K562 (cell line): Measurements from ENCODE around the gene HKDC1. TPM values are rescaled to one million over a fixed set of nuclear protein-coding genes. Genes with fewer than 3 reads are reported as not detected.

ENCODE experiments used
- BACH1 ChIP-seq: fragments of 200-800 bp; sonication (Bioruptor generic); IDR thresholded peaks from 2 replicates; pipeline ENCODE4 v1.6.1; 2016; ENCODE audit warnings: missing genetic modification characterization, missing compliant biosample characterization
- BDP1 ChIP-seq: IDR thresholded peaks from 3 replicates; pipeline ENCODE4 v1.6.1; 2011; ENCODE audit not compliant: insufficient read length, insufficient read depth
- CREBBP ChIP-seq: IDR thresholded peaks from one replicate; pipeline ENCODE4 v1.6.1; 2012; ENCODE audit warnings: low read depth, mild to moderate bottlenecking, control low read depth, inconsistent platforms, low read length
- FOXA3 ChIP-seq, 2 experiments: fragments of 450-650 bp in 1 of 2; sonication (generic) in 1 of 2; formaldehyde crosslinking; IDR thresholded peaks in 1 of 2; conservative IDR thresholded peaks in 1 of 2; 2 replicates each; pipeline versions ENCODE4 v1.4.0 to v1.8.0; 2020 to 2022; ENCODE audit warnings: mild to moderate bottlenecking in 2 of 2, missing genetic modification reagents in 1 of 2
- HDAC2 ChIP-seq: fragments of 450-650 bp; IDR thresholded peaks from 2 replicates; pipeline ENCODE4 v1.6.1; 2016; ENCODE audit warnings: mild to moderate bottlenecking
- NUFIP1 ChIP-seq: fragments of 450-650 bp; IDR thresholded peaks from 2 replicates; pipeline ENCODE4 v1.6.1; 2018; ENCODE audit not compliant: partially characterized antibody
- SAFB ChIP-seq: fragments of 200-400 bp; formaldehyde crosslinking; IDR thresholded peaks from 2 replicates; pipeline ENCODE4 v1.6.1; 2017; ENCODE audit warnings: low read depth, low read length, borderline replicate concordance
- SETDB1 ChIP-seq: IDR thresholded peaks from one replicate; pipeline ENCODE4 v1.6.1; 2012; ENCODE audit warnings: low read length, control low read depth, inconsistent platforms
- SMAD4 ChIP-seq: fragments of 250-450 bp; sonication (Bioruptor Pico); conservative IDR thresholded peaks from 2 replicates; pipeline ENCODE4 v1.8.0; 2021; ENCODE audit warnings: inconsistent platforms, mild to moderate bottlenecking, moderate library complexity
- SMC3 ChIP-seq: conservative IDR thresholded peaks from 2 replicates; pipeline ENCODE4 v1.6.1; 2011; ENCODE audit warnings: low read depth, low read length, improper control_type of control experiment; ENCODE audit not compliant: insufficient read depth
- TEAD1 ChIP-seq, 2 experiments: fragments of 450-650 bp in 1 of 2; sonication (generic) in 1 of 2; formaldehyde crosslinking; IDR thresholded peaks; 2 replicates each; pipeline versions ENCODE4 v1.4.0 to v1.8.0; 2020 to 2022; ENCODE audit warnings: mild to moderate bottlenecking in 2 of 2, missing genetic modification reagents in 1 of 2
- ZNF143 ChIP-seq: sonication (generic); formaldehyde crosslinking; IDR thresholded peaks from 2 replicates; pipeline ENCODE4 v1.9.0; 2022; ENCODE audit warnings: mild to moderate bottlenecking, missing genetic modification reagents
- ZNF311 ChIP-seq: fragments of 250-450 bp; sonication (Bioruptor Pico); IDR thresholded peaks from 2 replicates; pipeline ENCODE4 v1.4.0; 2020; ENCODE audit warnings: mild to moderate bottlenecking, moderate library complexity
- ZNF324 ChIP-seq: fragments of 250-450 bp; sonication (Bioruptor Pico); IDR thresholded peaks from 2 replicates; pipeline ENCODE4 v1.4.0; 2020; ENCODE audit warnings: mild to moderate bottlenecking
- ZNF696 ChIP-seq: fragments of 250-450 bp; sonication (Bioruptor Pico); conservative IDR thresholded peaks from 2 replicates; pipeline ENCODE4 v1.4.0; 2020; ENCODE audit warnings: mild to moderate bottlenecking, moderate library complexity
- ZNF79 ChIP-seq: fragments of 250-450 bp; sonication (Bioruptor Pico); IDR thresholded peaks from 2 replicates; pipeline ENCODE4 v1.4.0; 2020; ENCODE audit warnings: low read depth, mild to moderate bottlenecking, moderate library complexity
- polyA plus RNA-seq, 8 experiments: library from polyadenylated mRNA; depleted of rRNA in 4 of 8; stranded (reverse) in 5 of 8; unstranded in 3 of 8; fragments of >200 nt; fragmentation: Nextera tagmentation in 2 of 8; fragmentation: Illumina TruSeq in 1 of 8; extraction: Ambion mirVana in 2 of 8; extraction: Trizol in 1 of 8; gene quantifications; 2 replicates each; pipeline versions ENCODE4 v1.2.1 to v1.2.3, GENCODE V29; 2011 to 2014; ENCODE audit warnings: inconsistent platforms in 1 of 8, missing spikeins in 1 of 8
- total RNA-seq, 7 experiments: library from RNA; depleted of rRNA in 6 of 7; stranded (reverse); fragments of >200 nt in 6 of 7; fragmentation: Illumina TruSeq in 2 of 7; extraction: Trizol in 2 of 7; gene quantifications; 2 replicates each; pipeline versions ENCODE4 v1.2.1 to v1.2.3, GENCODE V29; 2011 to 2021; ENCODE audit warnings: low replicate concordance in 1 of 7
- TF ChIP-seq, protein P1 (sequence below): fragments of 200-800 bp; sonication (Bioruptor generic); IDR thresholded peaks from 2 replicates; pipeline ENCODE4 v1.6.1; 2017; ENCODE audit warnings: missing genetic modification characterization, missing compliant biosample characterization
- TF ChIP-seq, protein P2 (sequence below): sonication (generic); formaldehyde crosslinking; IDR thresholded peaks from 2 replicates; pipeline ENCODE4 v1.8.1; 2022; ENCODE audit warnings: missing genetic modification reagents
- TF ChIP-seq, protein P3 (sequence below), 2 experiments: fragments of 200-800 bp in 1 of 2; sonication (Bioruptor generic) in 1 of 2; sonication (generic) in 1 of 2; formaldehyde crosslinking in 1 of 2; IDR thresholded peaks in 1 of 2; conservative IDR thresholded peaks in 1 of 2; 2 replicates each; pipeline versions ENCODE4 v1.5.0 to v1.6.1; 2016 to 2020; ENCODE audit warnings: missing compliant biosample characterization in 1 of 2, missing genetic modification characterization in 1 of 2, missing genetic modification reagents in 1 of 2
- TF ChIP-seq, protein P4 (sequence below): fragments of 450-650 bp; IDR thresholded peaks from one replicate; pipeline ENCODE4 v1.6.1; 2018; ENCODE audit warnings: mild to moderate bottlenecking, moderate library complexity; ENCODE audit not compliant: partially characterized antibody

HKDC1 gene
- total and polyA plus RNA-seq, 9 of the 15 experiments (the other 6 are each of a cell fraction or from before 2014, with no cell fraction given), result 0.04 to 0.22 (median 0.11) TPM; not detected in 5

DNA sequence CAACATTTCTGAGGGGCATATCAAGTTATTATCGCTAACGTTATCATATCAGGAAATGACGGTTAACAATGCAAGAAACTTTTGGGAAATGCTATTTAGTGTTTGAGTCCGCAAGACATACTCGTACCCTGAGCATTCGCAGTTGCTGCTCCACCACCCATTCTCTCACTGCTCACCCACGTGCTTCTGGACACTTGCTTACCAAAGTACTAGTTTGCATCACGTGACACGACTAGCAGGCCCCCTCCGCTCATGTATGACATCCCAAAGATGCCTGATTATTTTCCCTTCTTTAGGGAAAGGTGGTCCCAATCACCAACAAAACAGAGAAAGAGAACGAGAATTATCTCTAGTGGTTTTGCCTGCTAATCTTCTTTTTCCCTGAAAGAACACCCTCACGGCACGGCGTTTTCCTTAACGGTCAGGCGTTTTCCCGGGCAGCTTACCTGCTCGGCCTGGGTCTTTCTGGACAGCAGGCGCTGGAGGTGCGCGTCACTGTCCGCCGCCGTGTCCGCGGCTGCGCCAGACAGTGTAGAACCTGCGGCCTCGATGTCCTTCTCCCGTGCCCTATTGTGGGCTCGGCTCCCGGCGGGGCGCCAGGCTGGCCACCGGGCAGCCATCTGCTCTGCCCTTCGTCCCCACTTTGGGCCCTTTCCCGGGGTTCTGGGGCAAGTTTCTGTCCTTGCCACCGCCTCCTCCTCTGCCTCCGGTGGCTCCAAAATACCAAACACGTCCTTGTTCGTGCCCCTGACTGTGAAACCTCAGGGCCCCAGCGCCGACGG is 40.2 kb upstream of the HKDC1 start, which contains the start of gene SUPV3L1 (continued):
- TF ChIP-seq, protein P1, sequence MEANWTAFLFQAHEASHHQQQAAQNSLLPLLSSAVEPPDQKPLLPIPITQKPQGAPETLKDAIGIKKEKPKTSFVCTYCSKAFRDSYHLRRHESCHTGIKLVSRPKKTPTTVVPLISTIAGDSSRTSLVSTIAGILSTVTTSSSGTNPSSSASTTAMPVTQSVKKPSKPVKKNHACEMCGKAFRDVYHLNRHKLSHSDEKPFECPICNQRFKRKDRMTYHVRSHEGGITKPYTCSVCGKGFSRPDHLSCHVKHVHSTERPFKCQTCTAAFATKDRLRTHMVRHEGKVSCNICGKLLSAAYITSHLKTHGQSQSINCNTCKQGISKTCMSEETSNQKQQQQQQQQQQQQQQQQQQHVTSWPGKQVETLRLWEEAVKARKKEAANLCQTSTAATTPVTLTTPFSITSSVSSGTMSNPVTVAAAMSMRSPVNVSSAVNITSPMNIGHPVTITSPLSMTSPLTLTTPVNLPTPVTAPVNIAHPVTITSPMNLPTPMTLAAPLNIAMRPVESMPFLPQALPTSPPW (CRISPR knock-in tag), result peak; percentile 63
- peak; percentile 13; the same call in 1 of the 2 replicates for TF ChIP-seq ZNF79
- TF ChIP-seq SMC3, result no peak
- TF ChIP-seq HDAC2, result peak; percentile 96
- TF ChIP-seq BACH1 (tag), result peak; percentile 90; the same call in 1 of the 2 replicates
- TF ChIP-seq, protein P2, sequence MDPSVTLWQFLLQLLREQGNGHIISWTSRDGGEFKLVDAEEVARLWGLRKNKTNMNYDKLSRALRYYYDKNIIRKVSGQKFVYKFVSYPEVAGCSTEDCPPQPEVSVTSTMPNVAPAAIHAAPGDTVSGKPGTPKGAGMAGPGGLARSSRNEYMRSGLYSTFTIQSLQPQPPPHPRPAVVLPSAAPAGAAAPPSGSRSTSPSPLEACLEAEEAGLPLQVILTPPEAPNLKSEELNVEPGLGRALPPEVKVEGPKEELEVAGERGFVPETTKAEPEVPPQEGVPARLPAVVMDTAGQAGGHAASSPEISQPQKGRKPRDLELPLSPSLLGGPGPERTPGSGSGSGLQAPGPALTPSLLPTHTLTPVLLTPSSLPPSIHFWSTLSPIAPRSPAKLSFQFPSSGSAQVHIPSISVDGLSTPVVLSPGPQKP (CRISPR knock-in tag), result no peak
- TF ChIP-seq NUFIP1, result peak; percentile 77
- TF ChIP-seq ZNF696 (CRISPR knock-in tag), result no peak
- no peak; the same call in none of the 2 replicates for TF ChIP-seq SMAD4
- TF ChIP-seq TEAD1 (CRISPR knock-in tag; IDR thresholded peaks at IDR 0.05), result peak; percentile 68 to 73
- TF ChIP-seq SETDB1, result no peak
- TF ChIP-seq, protein P3, sequence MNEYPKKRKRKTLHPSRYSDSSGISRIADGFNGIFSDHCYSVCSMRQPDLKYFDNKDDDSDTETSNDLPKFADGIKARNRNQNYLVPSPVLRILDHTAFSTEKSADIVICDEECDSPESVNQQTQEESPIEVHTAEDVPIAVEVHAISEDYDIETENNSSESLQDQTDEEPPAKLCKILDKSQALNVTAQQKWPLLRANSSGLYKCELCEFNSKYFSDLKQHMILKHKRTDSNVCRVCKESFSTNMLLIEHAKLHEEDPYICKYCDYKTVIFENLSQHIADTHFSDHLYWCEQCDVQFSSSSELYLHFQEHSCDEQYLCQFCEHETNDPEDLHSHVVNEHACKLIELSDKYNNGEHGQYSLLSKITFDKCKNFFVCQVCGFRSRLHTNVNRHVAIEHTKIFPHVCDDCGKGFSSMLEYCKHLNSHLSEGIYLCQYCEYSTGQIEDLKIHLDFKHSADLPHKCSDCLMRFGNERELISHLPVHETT (CRISPR knock-in tag; conservative IDR thresholded peaks at IDR 0.05 in 1 of 2, IDR thresholded peaks at IDR 0.05 in 1 of 2), result peak in 1 of 2 experiments; percentile 88; a peak in 2 of 4 replicates
- TF ChIP-seq BDP1, result no peak
- TF ChIP-seq CREBBP, result no peak
- peak; percentile 21; the same call in 1 of the 2 replicates for TF ChIP-seq ZNF311 (CRISPR knock-in tag)
- TF ChIP-seq, protein P4, sequence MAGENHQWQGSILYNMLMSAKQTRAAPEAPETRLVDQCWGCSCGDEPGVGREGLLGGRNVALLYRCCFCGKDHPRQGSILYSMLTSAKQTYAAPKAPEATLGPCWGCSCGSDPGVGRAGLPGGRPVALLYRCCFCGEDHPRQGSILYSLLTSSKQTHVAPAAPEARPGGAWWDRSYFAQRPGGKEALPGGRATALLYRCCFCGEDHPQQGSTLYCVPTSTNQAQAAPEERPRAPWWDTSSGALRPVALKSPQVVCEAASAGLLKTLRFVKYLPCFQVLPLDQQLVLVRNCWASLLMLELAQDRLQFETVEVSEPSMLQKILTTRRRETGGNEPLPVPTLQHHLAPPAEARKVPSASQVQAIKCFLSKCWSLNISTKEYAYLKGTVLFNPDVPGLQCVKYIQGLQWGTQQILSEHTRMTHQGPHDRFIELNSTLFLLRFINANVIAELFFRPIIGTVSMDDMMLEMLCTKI, result no peak
- TF ChIP-seq SAFB, result no peak
- peak; percentile 41 to 80; a peak in 2 of 4 replicates for TF ChIP-seq FOXA3 (CRISPR knock-in tag; conservative IDR thresholded peaks at IDR 0.05 in 1 of 2, IDR thresholded peaks at IDR 0.05 in 1 of 2)
- TF ChIP-seq ZNF143 (CRISPR knock-in tag), result no peak
- TF ChIP-seq ZNF324 (CRISPR knock-in tag), result peak; percentile 72
